ENCODE measurements around the gene ADGRF3.

DNA sequence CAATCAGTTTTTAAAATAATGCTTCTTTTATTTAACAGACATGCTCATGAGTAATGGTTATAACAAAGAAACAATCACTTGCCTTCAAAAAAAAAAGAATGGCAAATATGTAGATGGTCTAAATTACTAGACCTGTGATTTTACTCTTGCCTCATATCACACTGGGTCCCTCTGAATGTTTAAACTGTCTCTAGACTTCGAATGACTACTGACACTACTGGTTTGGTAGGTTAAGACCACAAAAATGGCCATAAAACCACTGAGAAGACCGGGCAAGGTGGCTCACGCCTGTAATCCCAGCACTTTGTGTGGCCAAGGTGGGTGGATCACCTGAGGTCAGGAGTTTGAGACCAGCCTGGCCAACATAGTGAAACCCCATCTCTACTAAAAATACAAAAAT, 5.8 kb downstream of the ADGRF3 start:
- TF ChIP-seq POLR2A (IDR thresholded peaks at IDR 0.05) = no peak
- TF ChIP-seq, protein P1, sequence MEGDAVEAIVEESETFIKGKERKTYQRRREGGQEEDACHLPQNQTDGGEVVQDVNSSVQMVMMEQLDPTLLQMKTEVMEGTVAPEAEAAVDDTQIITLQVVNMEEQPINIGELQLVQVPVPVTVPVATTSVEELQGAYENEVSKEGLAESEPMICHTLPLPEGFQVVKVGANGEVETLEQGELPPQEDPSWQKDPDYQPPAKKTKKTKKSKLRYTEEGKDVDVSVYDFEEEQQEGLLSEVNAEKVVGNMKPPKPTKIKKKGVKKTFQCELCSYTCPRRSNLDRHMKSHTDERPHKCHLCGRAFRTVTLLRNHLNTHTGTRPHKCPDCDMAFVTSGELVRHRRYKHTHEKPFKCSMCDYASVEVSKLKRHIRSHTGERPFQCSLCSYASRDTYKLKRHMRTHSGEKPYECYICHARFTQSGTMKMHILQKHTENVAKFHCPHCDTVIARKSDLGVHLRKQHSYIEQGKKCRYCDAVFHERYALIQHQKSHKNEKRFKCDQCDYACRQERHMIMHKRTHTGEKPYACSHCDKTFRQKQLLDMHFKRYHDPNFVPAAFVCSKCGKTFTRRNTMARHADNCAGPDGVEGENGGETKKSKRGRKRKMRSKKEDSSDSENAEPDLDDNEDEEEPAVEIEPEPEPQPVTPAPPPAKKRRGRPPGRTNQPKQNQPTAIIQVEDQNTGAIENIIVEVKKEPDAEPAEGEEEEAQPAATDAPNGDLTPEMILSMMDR (IDR thresholded peaks at IDR 0.05) = no peak
- no peak for TF ChIP-seq EP300 (IDR thresholded peaks at IDR 0.05)
